HepG2 (cell line): Measurements from ENCODE around the gene PTS. TPM values are rescaled to one million over a fixed set of nuclear protein-coding genes. Genes with fewer than 3 reads are reported as not detected.

ENCODE experiments used
- ATAC-seq: fragments of 200-7000 bp; cut with Tn5 transposase; 3 replicates; pipeline ENCODE4 v1.9.1; 2020; ENCODE audit warnings: mild to moderate bottlenecking, moderate library complexity
- BruUV-seq: library from RNA; stranded (reverse); fragments of 400-500 nt; replicated peaks from 2 replicates; lab custom pipeline; 2021; lab: Mats Ljungman, UMichigan
- CTCF ChIA-PET: fragments of 300-600 bp; formaldehyde crosslinking; extraction: SDS; loops from one replicate; lab custom pipeline; 2021; ENCODE audit warnings: low total read pairs, inconsistent platforms, low intra/inter-chr PET ratio; lab: Yijun Ruan, JAX
- POLR2A ChIA-PET: fragments of 350-600 bp; sonication (Branson Sonifier 250); formaldehyde crosslinking; loops from one replicate; lab custom pipeline; 2020; ENCODE audit warnings: antibody characterized with exemption, inconsistent platforms; lab: Yijun Ruan, JAX
- DNase-seq: peaks from one replicate; pipeline ENCODE4 v3.0.0-alpha.2; 2015; ENCODE audit warnings: low spot score
- FAIRE-seq: peaks from 3 replicates; lab custom pipeline; 2011; peaks lifted over from hg19 to GRCh38; lab: Jason Lieb, UNC
- H2AFZ ChIP-seq: one replicate; pipeline ENCODE4 v1.6.1; 2011; ENCODE audit warnings: low read length, inconsistent platforms
- H3K27ac ChIP-seq: fragments of 300-600 bp; 3 replicates; pipeline ENCODE4 v1.8.0; 2011; ENCODE audit warnings: mixed run types, mild to moderate bottlenecking, mixed read lengths, low read length, inconsistent platforms; ENCODE audit not compliant: insufficient read depth; ENCODE audit errors: extremely low read length
- H3K27me3 ChIP-seq, 2 experiments: fragments of 200-600 bp in 1 of 2; 2 replicates in 1 of 2; 3 replicates in 1 of 2; pipeline versions ENCODE4 v1.6.0 to v1.8.0; 2011; ENCODE audit warnings: low read length in 2 of 2, mild to moderate bottlenecking in 2 of 2, moderate library complexity in 2 of 2, inconsistent platforms in 1 of 2; ENCODE audit not compliant: insufficient read depth in 2 of 2, control insufficient read depth in 1 of 2
- H3K36me3 ChIP-seq, 2 experiments: fragments of 200-600 bp in 1 of 2; replicated peaks in 1 of 2; 2 replicates in 1 of 2; 3 replicates in 1 of 2; pipeline versions ENCODE4 v1.5.1 to v1.8.0; 2011; ENCODE audit warnings: low read length in 2 of 2, inconsistent platforms in 1 of 2; ENCODE audit not compliant: insufficient read depth in 2 of 2, control insufficient read depth in 1 of 2
- H3K4me1 ChIP-seq: 2 replicates; pipeline ENCODE4 v1.5.1; 2012; ENCODE audit warnings: low read length, inconsistent platforms; ENCODE audit not compliant: insufficient read depth
- H3K4me2 ChIP-seq: 2 replicates; pipeline ENCODE4 v1.6.0; 2011; ENCODE audit warnings: low read depth, low read length, inconsistent platforms
- H3K4me3 ChIP-seq, 3 experiments: fragments of 200-600 bp in 1 of 3; sonication (generic), shearing (Covaris generic) in 1 of 3; replicated peaks in 1 of 3; 2 replicates each; pipeline ENCODE4 v1.5.1; 2011 to 2016; ENCODE audit warnings: low read length in 3 of 3, inconsistent platforms in 2 of 3, low read depth in 2 of 3, mild to moderate bottlenecking in 2 of 3, control low read depth in 1 of 3, mixed read lengths in 1 of 3; ENCODE audit not compliant: insufficient read depth in 1 of 3
- H3K79me2 ChIP-seq: one replicate; pipeline ENCODE4 v1.6.1; 2011; ENCODE audit warnings: low read length, inconsistent platforms; ENCODE audit not compliant: insufficient read depth
- H3K9ac ChIP-seq: 2 replicates; pipeline ENCODE4 v1.6.0; 2011; ENCODE audit warnings: mild to moderate bottlenecking, low read depth, low read length, inconsistent platforms; ENCODE audit not compliant: insufficient read depth
- H3K9me3 ChIP-seq: 2 replicates; pipeline ENCODE4 v1.5.1; 2012; ENCODE audit warnings: mild to moderate bottlenecking, low read length
- H4K20me1 ChIP-seq: 2 replicates; pipeline ENCODE4 v1.6.0; 2011; ENCODE audit warnings: inconsistent platforms, mild to moderate bottlenecking, low read length, moderate library complexity; ENCODE audit not compliant: insufficient read depth
- CBFB ChIP-seq: sonication (generic); formaldehyde crosslinking; IDR thresholded peaks from 2 replicates; pipeline ENCODE4 v1.4.0; 2020; ENCODE audit warnings: missing genetic modification reagents
- EED ChIP-seq: sonication (generic); formaldehyde crosslinking; IDR thresholded peaks from 2 replicates; pipeline ENCODE4 v1.5.0; 2020; ENCODE audit warnings: mild to moderate bottlenecking, missing genetic modification reagents
- HMG20B ChIP-seq: conservative IDR thresholded peaks from 2 replicates; pipeline ENCODE4 v1.6.1; 2016; ENCODE audit warnings: missing genetic modification reagents, missing compliant biosample characterization
- HNRNPK ChIP-seq: fragments of 200-400 bp; formaldehyde crosslinking; IDR thresholded peaks from 2 replicates; pipeline ENCODE4 v1.6.1; 2018; ENCODE audit warnings: low read length, low read depth, moderate library complexity, mild to moderate bottlenecking; ENCODE audit not compliant: poor library complexity, severe bottlenecking
- KMT2B ChIP-seq: IDR thresholded peaks from 2 replicates; pipeline ENCODE4 v1.6.1; 2016; ENCODE audit warnings: missing genetic modification reagents, missing compliant biosample characterization
- ZEB1 ChIP-seq: IDR thresholded peaks from 2 replicates; pipeline ENCODE4 v1.6.1; 2012; ENCODE audit warnings: mild to moderate bottlenecking, low read depth, inconsistent platforms; ENCODE audit not compliant: insufficient replicate concordance
- ZNF382 ChIP-seq: sonication (generic); formaldehyde crosslinking; IDR thresholded peaks from 2 replicates; pipeline ENCODE4 v1.5.0; 2020; ENCODE audit warnings: missing genetic modification reagents, mild to moderate bottlenecking, borderline replicate concordance
- ZNF713 ChIP-seq: sonication (generic); formaldehyde crosslinking; IDR thresholded peaks from 2 replicates; pipeline ENCODE4 v1.4.0; 2020; ENCODE audit warnings: mild to moderate bottlenecking, missing genetic modification reagents
- WGBS: methylation state at CpG from one replicate; pipeline ENCODE4 v1.1.6; 2017; ENCODE audit warnings: low lambda C conversion rate; 5-methylcytosine and 5-hydroxymethylcytosine counted together
- in situ Hi-C: cut with HindIII; loops from 2 replicates; pipeline ENCODE4 v1.10.0; 2017; ENCODE audit warnings: low pct_unique_long_range_greater_than_20kb; ENCODE audit not compliant: extremely low pct_ligation_motif_present
- intact Hi-C: fragments of 100-400 bp; cut with micrococcal nuclease; formaldehyde crosslinking; loops from one replicate; pipeline ENCODE4 v1.10.0; 2022; ENCODE audit not compliant: unreplicated experiment
- polyA plus RNA-seq, 8 experiments: library from polyadenylated mRNA; depleted of rRNA in 3 of 8; stranded (reverse) in 7 of 8; unstranded in 1 of 8; fragments of >200 nt; fragmentation: Illumina TruSeq in 4 of 8; extraction: Trizol in 4 of 8; gene quantifications; 2 replicates each; pipeline versions ENCODE4 v1.2.1 to v1.2.3, GENCODE V29; 2011 to 2016; ENCODE audit warnings: low read depth in 4 of 8, missing spikeins in 1 of 8, mixed read lengths in 1 of 8; ENCODE audit not compliant: insufficient read depth in 1 of 8
- total RNA-seq, 5 experiments: library from RNA; depleted of rRNA; stranded (reverse); fragments of >200 nt; fragmentation: Illumina TruSeq; extraction: Trizol; gene quantifications; 2 replicates each; pipeline ENCODE4 v1.2.3, GENCODE V29; 2016; ENCODE audit warnings: low read depth in 1 of 5
- TF ChIP-seq, protein P1 (sequence below): IDR thresholded peaks from 2 replicates; pipeline ENCODE4 v1.6.1; 2016; ENCODE audit warnings: missing compliant biosample characterization, missing genetic modification reagents, borderline replicate concordance
- TF ChIP-seq, protein P2 (sequence below): sonication (generic); formaldehyde crosslinking; IDR thresholded peaks from 2 replicates; pipeline ENCODE4 v1.4.0; 2020; ENCODE audit warnings: missing genetic modification reagents, borderline replicate concordance
- TF ChIP-seq, protein P3 (sequence below): sonication (generic); formaldehyde crosslinking; IDR thresholded peaks from 2 replicates; pipeline ENCODE4 v1.4.0; 2020; ENCODE audit warnings: missing genetic modification reagents, mild to moderate bottlenecking, borderline replicate concordance
- TF ChIP-seq, protein P4 (sequence below): sonication (generic); formaldehyde crosslinking; conservative IDR thresholded peaks from 2 replicates; pipeline ENCODE4 v1.8.0; 2022; ENCODE audit warnings: missing genetic modification reagents
- TF ChIP-seq, protein P5 (sequence below): sonication (generic); formaldehyde crosslinking; IDR thresholded peaks from 2 replicates; pipeline ENCODE4 v1.4.0; 2020; ENCODE audit warnings: missing genetic modification reagents

The PTS gene
- total and polyA plus RNA-seq, 2 of the 13 experiments (the other 11 are each of a cell fraction or from before 2014, with no cell fraction given), result 33.6 to 49.3 TPM

DNA sequence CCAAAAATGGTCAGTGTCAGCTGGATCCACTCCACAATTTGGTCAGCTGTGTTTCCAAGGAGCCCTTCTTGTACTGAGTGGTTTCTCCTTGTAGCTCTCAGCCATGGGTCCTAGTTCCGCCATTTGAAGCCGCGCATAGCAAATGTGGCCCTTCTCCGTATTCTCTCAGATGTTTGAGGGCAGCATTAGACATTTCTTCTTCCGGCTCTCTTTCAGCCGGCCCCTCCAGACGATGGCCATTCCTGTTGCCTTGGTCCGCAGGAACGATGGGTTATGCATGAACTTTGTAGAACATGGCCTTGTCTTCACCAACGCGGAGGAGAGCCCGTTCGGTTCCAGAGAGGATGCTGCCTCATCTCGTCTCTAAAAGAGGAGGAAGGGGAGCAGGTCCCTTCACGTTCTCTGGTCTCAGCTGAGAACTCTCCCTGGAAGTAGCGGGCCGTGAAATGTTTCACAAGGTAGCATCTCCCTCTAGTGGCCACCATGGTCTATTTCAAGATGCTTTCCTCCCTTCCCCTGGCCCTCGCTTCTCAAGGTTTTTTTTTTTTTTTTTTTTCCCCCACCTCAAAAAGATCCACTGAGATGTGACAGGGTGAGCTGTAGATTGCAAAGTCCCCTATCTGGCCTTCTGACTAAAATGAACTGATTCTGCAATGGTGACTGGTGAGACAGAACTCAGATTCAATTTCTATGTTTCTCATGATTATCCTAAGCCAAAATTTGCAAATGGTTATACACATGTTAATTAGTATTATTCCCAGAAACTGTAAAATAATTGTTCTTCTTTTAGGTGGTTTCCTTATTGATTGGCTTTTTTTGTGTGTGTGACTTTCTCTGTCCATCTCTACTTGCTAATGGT is 54.3 kb downstream of the PTS start:
- ATAC-seq, result peak; percentile 94
- Histone ChIP-seq H3K9ac (0 out of 2 replicates have a peak overlapping the region, but pooled peaks have one; percentile 0), H3K4me1 (peaks cover 23% of the 10 kb centered on the region), H4K20me1 (no peaks in the 10 kb centered on the region), H3K4me3 (peak overlapping the region; percentile 33 to 62 (median 46); a peak in 5 of 6 replicates), H3K27ac (no peak overlapping the region), H3K27me3 (no peaks in the 10 kb centered on the region), H3K36me3 (no peaks in the 10 kb centered on the region), H2AFZ (peak overlapping the region; percentile 78), H3K9me3 (no peaks in the 10 kb centered on the region), H3K79me2 (no peaks in the 10 kb centered on the region), H3K4me2 (peak overlapping the region; percentile 96)
- FAIRE-seq, result peak; percentile 79
- 4% methylated on average over 18 of the region's 18 CpGs for WGBS
- intact Hi-C loops, result loop anchor here (1.0 kb wide), 2 partner anchors 61 to 167 kb away; no protein-coding TSS in a partner anchor
- peak; percentile 72 for DNase-seq
- CTCF ChIA-PET, result interaction anchor here (0.9 to 7.1 kb wide), 3 partner anchors 54 to 167 kb away, joined by 4 to 128 read pairs (median 10); partner anchors contain the start of gene PTS
- BruUV-seq, result no TSS peak
- POLR2A ChIA-PET, result interaction anchor here (0.6 to 1.0 kb wide), 2 partner anchors 59 to 83 kb away, joined by 4 to 5 read pairs; no protein-coding TSS in a partner anchor
- in situ Hi-C loops, result loop anchor here (5.0 to 10.0 kb wide), 3 partner anchors 58 to 1004 kb away; no protein-coding TSS in a partner anchor
- TF ChIP-seq CBFB (CRISPR knock-in tag) (no peak), ZEB1 (no peak), EED (no peak), KMT2B (CRISPR knock-in tag) (no peak), HNRNPK (no peak), ZNF382 (CRISPR knock-in tag) (no peak), ZNF713 (CRISPR knock-in tag) (no peak), HMG20B (CRISPR knock-in tag) (no peak)
- TF ChIP-seq, protein P1, sequence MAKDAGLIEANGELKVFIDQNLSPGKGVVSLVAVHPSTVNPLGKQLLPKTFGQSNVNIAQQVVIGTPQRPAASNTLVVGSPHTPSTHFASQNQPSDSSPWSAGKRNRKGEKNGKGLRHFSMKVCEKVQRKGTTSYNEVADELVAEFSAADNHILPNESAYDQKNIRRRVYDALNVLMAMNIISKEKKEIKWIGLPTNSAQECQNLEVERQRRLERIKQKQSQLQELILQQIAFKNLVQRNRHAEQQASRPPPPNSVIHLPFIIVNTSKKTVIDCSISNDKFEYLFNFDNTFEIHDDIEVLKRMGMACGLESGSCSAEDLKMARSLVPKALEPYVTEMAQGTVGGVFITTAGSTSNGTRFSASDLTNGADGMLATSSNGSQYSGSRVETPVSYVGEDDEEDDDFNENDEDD (CRISPR knock-in tag), result no peak
- TF ChIP-seq, protein P2, sequence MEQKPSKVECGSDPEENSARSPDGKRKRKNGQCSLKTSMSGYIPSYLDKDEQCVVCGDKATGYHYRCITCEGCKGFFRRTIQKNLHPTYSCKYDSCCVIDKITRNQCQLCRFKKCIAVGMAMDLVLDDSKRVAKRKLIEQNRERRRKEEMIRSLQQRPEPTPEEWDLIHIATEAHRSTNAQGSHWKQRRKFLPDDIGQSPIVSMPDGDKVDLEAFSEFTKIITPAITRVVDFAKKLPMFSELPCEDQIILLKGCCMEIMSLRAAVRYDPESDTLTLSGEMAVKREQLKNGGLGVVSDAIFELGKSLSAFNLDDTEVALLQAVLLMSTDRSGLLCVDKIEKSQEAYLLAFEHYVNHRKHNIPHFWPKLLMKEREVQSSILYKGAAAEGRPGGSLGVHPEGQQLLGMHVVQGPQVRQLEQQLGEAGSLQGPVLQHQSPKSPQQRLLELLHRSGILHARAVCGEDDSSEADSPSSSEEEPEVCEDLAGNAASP (CRISPR knock-in tag), result no peak
- TF ChIP-seq, protein P3, sequence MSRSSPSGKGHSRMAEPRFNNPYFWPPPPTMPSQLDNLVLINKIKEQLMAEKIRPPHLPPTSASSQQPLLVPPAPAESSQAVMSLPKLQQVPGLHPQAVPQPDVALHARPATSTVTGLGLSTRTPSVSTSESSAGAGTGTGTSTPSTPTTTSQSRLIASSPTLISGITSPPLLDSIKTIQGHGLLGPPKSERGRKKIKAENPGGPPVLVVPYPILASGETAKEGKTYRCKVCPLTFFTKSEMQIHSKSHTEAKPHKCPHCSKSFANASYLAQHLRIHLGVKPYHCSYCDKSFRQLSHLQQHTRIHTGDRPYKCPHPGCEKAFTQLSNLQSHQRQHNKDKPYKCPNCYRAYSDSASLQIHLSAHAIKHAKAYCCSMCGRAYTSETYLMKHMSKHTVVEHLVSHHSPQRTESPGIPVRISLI (CRISPR knock-in tag), result peak; percentile 67; the same call in 1 of the 2 replicates
- TF ChIP-seq, protein P4, sequence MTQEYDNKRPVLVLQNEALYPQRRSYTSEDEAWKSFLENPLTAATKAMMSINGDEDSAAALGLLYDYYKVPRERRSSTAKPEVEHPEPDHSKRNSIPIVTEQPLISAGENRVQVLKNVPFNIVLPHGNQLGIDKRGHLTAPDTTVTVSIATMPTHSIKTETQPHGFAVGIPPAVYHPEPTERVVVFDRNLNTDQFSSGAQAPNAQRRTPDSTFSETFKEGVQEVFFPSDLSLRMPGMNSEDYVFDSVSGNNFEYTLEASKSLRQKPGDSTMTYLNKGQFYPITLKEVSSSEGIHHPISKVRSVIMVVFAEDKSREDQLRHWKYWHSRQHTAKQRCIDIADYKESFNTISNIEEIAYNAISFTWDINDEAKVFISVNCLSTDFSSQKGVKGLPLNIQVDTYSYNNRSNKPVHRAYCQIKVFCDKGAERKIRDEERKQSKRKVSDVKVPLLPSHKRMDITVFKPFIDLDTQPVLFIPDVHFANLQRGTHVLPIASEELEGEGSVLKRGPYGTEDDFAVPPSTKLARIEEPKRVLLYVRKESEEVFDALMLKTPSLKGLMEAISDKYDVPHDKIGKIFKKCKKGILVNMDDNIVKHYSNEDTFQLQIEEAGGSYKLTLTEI (CRISPR knock-in tag), result no peak
- TF ChIP-seq, protein P5, sequence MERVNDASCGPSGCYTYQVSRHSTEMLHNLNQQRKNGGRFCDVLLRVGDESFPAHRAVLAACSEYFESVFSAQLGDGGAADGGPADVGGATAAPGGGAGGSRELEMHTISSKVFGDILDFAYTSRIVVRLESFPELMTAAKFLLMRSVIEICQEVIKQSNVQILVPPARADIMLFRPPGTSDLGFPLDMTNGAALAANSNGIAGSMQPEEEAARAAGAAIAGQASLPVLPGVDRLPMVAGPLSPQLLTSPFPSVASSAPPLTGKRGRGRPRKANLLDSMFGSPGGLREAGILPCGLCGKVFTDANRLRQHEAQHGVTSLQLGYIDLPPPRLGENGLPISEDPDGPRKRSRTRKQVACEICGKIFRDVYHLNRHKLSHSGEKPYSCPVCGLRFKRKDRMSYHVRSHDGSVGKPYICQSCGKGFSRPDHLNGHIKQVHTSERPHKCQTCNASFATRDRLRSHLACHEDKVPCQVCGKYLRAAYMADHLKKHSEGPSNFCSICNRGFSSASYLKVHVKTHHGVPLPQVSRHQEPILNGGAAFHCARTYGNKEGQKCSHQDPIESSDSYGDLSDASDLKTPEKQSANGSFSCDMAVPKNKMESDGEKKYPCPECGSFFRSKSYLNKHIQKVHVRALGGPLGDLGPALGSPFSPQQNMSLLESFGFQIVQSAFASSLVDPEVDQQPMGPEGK (CRISPR knock-in tag), result peak; percentile 4; the same call in 1 of the 2 replicates
